ENCODE data around the gene SRY. TPM values are rescaled to one million over a fixed set of nuclear protein-coding genes. Genes with fewer than 3 reads are reported as not detected.
"Not testable (repeated sequence)": the region's sequence is repeated elsewhere in the genome, so short reads cannot be mapped to it uniquely, and the experiment has no call there.

Gene SRY
- not detected for polyA plus RNA-seq (2013, experiment 1 of 2; ENCODE audit: insufficient read length)
- not detected for polyA plus RNA-seq (2013, experiment 2 of 2; ENCODE audit: insufficient read length)

DNA sequence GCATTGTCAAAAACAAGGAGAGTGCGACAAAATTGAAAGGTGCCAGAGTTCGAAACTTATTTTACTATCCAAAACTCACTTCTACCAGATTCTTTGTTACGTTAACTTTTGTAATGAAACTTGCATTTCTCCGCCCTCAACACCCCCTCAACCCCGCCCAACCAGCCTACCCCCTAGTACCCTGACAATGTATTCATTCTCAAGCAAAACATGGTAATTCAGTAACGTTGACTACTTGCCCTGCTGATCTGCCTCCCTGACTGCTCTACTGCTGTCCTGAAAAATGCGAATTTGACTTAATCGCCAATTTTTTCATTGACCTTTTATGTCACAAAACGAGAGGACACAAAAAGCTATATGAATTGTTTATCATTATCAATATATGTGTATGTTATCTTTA, at the start of gene SRY:
TSS of gene SRY (minus strand) at position 83 of the 400 bp plus-strand sequence. CDS start at position 4, 79 bp downstream.
- no peak for DNase-seq

- no peak for DNase-seq
Measured at GRCh38 chrY:2837078-2837477, 49.6 kb upstream of the SRY start.

DNA sequence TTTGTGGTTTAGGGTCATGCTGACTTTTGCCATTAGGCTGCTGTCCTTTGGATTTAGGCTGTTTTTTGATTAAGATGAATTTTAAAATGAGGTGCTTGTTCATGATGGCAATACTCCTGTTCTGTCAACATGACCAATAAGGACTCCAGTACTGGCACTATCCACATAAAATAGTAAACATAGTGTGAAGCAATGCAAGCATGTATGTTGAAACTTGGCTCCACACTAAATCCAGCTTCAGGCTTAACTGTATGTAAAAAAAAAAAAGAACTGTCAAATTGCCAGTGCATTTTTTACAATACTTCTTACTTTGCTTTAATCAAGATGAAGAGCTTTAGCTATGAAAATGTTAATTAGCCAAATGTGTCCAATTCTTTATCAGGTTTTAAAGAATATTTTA, 47.7 kb upstream of the SRY start:
- DNase-seq, result no peak

GRCh38 chrY:2828497-2828896, 41.0 kb upstream of the SRY start:
- DNase-seq, result no peak

DNA sequence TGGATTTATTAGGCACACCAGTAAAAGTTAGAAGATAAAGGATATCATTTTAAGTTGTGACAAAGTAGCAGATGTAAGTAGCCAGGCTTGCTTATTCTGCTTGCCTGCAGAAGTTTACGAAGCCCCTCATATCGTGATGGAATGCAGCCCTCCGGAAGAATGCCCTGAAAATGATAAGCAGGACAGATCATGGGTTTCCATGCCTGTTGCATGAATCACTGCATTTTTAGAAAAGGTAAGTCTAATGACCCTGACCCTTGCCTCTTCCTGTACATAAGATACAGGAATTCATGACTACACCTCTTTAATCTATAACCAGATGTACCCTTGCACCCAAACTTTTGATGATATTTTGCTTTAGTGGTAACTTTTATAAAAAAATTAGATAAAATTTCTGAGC, 37.0 kb upstream of the SRY start:
- DNase-seq, result no peak

GRCh38 chrY:2817146-2817896, 29.8 kb upstream of the SRY start:
- DNase-seq, result not testable (repeated sequence)

GRCh38 chrY:2800246-2800645, 12.8 kb upstream of the SRY start:
- peak; percentile 9 for DNase-seq

DNA sequence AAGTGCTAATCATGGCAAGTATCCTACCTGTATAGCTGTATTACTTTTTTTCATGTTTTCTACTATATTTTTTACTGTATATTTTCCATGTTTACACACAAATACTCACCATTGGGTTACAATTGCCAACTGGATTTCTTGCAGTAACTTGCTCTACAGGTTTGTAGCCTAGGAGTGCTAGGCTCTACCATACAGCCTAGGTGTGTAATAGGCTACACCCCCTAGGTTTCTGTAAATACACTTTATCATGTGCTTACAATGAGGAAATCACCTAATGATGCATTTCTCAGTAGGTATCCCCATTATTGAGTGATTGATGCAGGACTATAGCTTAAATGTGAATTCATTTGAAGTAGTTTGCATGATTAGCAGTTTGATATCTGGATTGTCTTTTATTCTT, 10.5 kb upstream of the SRY start:
- DNase-seq, result no peak

- DNase-seq, result no peak
Measured at GRCh38 chrY:2796977-2797523, 9.6 kb upstream of the SRY start.

GRCh38 chrY:2789756-2790155, 2.3 kb upstream of the SRY start:
- DNase-seq, result no peak

DNA sequence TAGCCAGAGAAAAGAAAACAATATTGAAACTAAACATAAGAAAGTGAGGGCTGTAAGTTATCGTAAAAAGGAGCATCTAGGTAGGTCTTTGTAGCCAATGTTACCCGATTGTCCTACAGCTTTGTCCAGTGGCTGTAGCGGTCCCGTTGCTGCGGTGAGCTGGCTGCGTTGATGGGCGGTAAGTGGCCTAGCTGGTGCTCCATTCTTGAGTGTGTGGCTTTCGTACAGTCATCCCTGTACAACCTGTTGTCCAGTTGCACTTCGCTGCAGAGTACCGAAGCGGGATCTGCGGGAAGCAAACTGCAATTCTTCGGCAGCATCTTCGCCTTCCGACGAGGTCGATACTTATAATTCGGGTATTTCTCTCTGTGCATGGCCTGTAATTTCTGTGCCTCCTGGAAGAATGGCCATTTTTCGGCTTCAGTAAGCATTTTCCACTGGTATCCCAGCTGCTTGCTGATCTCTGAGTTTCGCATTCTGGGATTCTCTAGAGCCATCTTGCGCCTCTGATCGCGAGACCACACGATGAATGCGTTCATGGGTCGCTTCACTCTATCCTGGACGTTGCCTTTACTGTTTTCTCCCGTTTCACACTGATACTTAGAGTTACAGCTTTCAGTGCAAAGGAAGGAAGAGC, 488 bp downstream of the SRY start:
- DNase-seq, result peak; percentile 2
